DOHH2 (cell line): Measurements from ENCODE around the gene NAV2.

Experiments
- EZH2phosphoT487 ChIP-seq: fragments of 200-600 bp; sonication (generic); IDR thresholded peaks from 2 replicates; pipeline ENCODE4 v1.6.1; 2017; ENCODE audit warnings: borderline replicate concordance, mild to moderate bottlenecking, antibody characterized with exemption, low read length, moderate library complexity, mixed read lengths
- TF ChIP-seq, protein P1 (sequence below): fragments of 200-600 bp; sonication (generic); IDR thresholded peaks from one replicate; pipeline ENCODE4 v1.5.1; 2014; ENCODE audit warnings: antibody characterized with exemption, mild to moderate bottlenecking, low read depth, low read length; ENCODE audit not compliant: poor library complexity, severe bottlenecking

DNA sequence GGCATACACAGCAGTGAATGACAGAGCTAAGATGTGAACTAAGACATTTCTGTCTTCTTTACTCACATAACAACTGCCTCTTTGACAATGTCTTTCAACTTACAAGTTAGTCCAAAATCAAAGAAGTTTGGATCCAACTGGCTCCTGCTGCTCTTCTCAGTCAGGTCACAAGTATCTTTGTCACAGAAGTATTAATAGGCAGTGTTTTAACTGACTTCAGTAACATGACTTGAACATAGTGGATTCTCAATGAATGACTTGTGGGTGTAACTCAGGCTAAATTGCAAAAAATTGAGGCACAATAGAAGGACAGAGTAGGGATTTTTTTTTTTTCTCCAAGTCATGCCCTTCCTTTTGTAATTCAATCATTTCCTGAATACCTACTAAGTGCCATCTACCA, 425.0 kb downstream of the NAV2 start:
- TF ChIP-seq EZH2phosphoT487, result no peak
- TF ChIP-seq, protein P1, sequence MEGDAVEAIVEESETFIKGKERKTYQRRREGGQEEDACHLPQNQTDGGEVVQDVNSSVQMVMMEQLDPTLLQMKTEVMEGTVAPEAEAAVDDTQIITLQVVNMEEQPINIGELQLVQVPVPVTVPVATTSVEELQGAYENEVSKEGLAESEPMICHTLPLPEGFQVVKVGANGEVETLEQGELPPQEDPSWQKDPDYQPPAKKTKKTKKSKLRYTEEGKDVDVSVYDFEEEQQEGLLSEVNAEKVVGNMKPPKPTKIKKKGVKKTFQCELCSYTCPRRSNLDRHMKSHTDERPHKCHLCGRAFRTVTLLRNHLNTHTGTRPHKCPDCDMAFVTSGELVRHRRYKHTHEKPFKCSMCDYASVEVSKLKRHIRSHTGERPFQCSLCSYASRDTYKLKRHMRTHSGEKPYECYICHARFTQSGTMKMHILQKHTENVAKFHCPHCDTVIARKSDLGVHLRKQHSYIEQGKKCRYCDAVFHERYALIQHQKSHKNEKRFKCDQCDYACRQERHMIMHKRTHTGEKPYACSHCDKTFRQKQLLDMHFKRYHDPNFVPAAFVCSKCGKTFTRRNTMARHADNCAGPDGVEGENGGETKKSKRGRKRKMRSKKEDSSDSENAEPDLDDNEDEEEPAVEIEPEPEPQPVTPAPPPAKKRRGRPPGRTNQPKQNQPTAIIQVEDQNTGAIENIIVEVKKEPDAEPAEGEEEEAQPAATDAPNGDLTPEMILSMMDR, result no peak
